HepG2 (cell line): Measurements from ENCODE around the gene CNPY4. TPM values are rescaled to one million over a fixed set of nuclear protein-coding genes. Genes with fewer than 3 reads are reported as not detected.
A peak's percentile ranks its signal among the peaks of the same experiment; 100 is the strongest.

Experiments
- ARID5B ChIP-seq: IDR thresholded peaks from 2 replicates; pipeline ENCODE4 v1.4.0; 2020; ENCODE audit warnings: mild to moderate bottlenecking, missing genetic modification reagents
- FLYWCH1 ChIP-seq: sonication (generic); formaldehyde crosslinking; IDR thresholded peaks from 2 replicates; pipeline ENCODE4 v1.8.1; 2023; ENCODE audit warnings: mild to moderate bottlenecking, missing genetic modification reagents
- FOSL2 ChIP-seq: sonication (generic); formaldehyde crosslinking; IDR thresholded peaks from 2 replicates; pipeline ENCODE4 v1.4.0; 2020; ENCODE audit warnings: missing genetic modification reagents
- FOXA3 ChIP-seq: IDR thresholded peaks from 2 replicates; pipeline ENCODE4 v1.6.1; 2016; ENCODE audit warnings: missing genetic modification reagents, missing compliant biosample characterization
- GATA4 ChIP-seq: sonication (generic); IDR thresholded peaks from 2 replicates; pipeline ENCODE4 v1.6.1; 2016; ENCODE audit warnings: antibody characterized with exemption, low read depth, borderline replicate concordance
- KAT8 ChIP-seq: IDR thresholded peaks from 2 replicates; pipeline ENCODE4 v1.6.1; 2016; ENCODE audit warnings: missing genetic modification reagents, missing compliant biosample characterization
- KLF12 ChIP-seq: sonication (generic); formaldehyde crosslinking; IDR thresholded peaks from 2 replicates; pipeline ENCODE4 v1.4.0; 2020; ENCODE audit warnings: missing genetic modification reagents, borderline replicate concordance
- SMAD3 ChIP-seq: sonication (generic); formaldehyde crosslinking; IDR thresholded peaks from 2 replicates; pipeline ENCODE4 v1.4.0; 2020; ENCODE audit warnings: missing genetic modification reagents
- ZNF224 ChIP-seq: sonication (generic); formaldehyde crosslinking; IDR thresholded peaks from 2 replicates; pipeline ENCODE4 v1.5.0; 2020; ENCODE audit warnings: mild to moderate bottlenecking, missing genetic modification reagents
- ZNF513 ChIP-seq: sonication (generic); formaldehyde crosslinking; conservative IDR thresholded peaks from 2 replicates; pipeline ENCODE4 v1.5.0; 2020; ENCODE audit warnings: missing genetic modification reagents
- ZNF609 ChIP-seq: sonication (generic); formaldehyde crosslinking; IDR thresholded peaks from 2 replicates; pipeline ENCODE4 v1.4.0; 2020; ENCODE audit warnings: mild to moderate bottlenecking, missing genetic modification reagents, borderline replicate concordance
- ZNF687 ChIP-seq: sonication (generic); formaldehyde crosslinking; IDR thresholded peaks from 2 replicates; pipeline ENCODE4 v1.5.1; 2020; ENCODE audit warnings: mild to moderate bottlenecking, missing genetic modification reagents, moderate library complexity
- ZNF850 ChIP-seq: sonication (generic); formaldehyde crosslinking; conservative IDR thresholded peaks from 2 replicates; pipeline ENCODE4 v1.9.0; 2021; ENCODE audit warnings: mild to moderate bottlenecking, missing genetic modification reagents
- polyA plus RNA-seq, 8 experiments: library from polyadenylated mRNA; depleted of rRNA in 3 of 8; stranded (reverse) in 7 of 8; unstranded in 1 of 8; fragments of >200 nt; fragmentation: Illumina TruSeq in 4 of 8; extraction: Trizol in 4 of 8; gene quantifications; 2 replicates each; pipeline versions ENCODE4 v1.2.1 to v1.2.3, GENCODE V29; 2011 to 2016; ENCODE audit warnings: low read depth in 4 of 8, missing spikeins in 1 of 8, mixed read lengths in 1 of 8; ENCODE audit not compliant: insufficient read depth in 1 of 8
- total RNA-seq, 5 experiments: library from RNA; depleted of rRNA; stranded (reverse); fragments of >200 nt; fragmentation: Illumina TruSeq; extraction: Trizol; gene quantifications; 2 replicates each; pipeline ENCODE4 v1.2.3, GENCODE V29; 2016; ENCODE audit warnings: low read depth in 1 of 5

Gene CNPY4
- total and polyA plus RNA-seq, 2 of the 13 experiments (the other 11 are each of a cell fraction or from before 2014, with no cell fraction given) = 6.2 to 12.7 TPM

GRCh38 chr7:100126931-100127865 is 7.8 kb downstream of the CNPY4 start, which contains the start of gene MBLAC1 (continued):
- TF ChIP-seq ZNF513 (CRISPR knock-in tag) (no peak), KLF12 (peak; percentile 88), ARID5B (CRISPR knock-in tag) (peak; percentile 48; the same call in 1 of the 2 replicates), FLYWCH1 (CRISPR knock-in tag) (0 out of 2 replicates have a peak, but pooled peaks have one; percentile 44), ZNF850 (CRISPR knock-in tag) (peak; percentile 74; the same call in 1 of the 2 replicates), ZNF687 (peak; percentile 80), GATA4 (peak; percentile 57; the same call in 1 of the 2 replicates), FOSL2 (CRISPR knock-in tag) (no peak; the same call in 1 of the 2 replicates), FOXA3 (CRISPR knock-in tag) (no peak), ZNF609 (CRISPR knock-in tag) (no peak), KAT8 (CRISPR knock-in tag) (no peak; the same call in 1 of the 2 replicates), SMAD3 (CRISPR knock-in tag) (no peak), ZNF224 (no peak)
